Measurements from ENCODE around the gene ARHGEF7.
"Not testable (repeated sequence)": the region's sequence is repeated elsewhere in the genome, so short reads cannot be mapped to it uniquely, and the experiment has no call there.

The ARHGEF7 gene

DNA sequence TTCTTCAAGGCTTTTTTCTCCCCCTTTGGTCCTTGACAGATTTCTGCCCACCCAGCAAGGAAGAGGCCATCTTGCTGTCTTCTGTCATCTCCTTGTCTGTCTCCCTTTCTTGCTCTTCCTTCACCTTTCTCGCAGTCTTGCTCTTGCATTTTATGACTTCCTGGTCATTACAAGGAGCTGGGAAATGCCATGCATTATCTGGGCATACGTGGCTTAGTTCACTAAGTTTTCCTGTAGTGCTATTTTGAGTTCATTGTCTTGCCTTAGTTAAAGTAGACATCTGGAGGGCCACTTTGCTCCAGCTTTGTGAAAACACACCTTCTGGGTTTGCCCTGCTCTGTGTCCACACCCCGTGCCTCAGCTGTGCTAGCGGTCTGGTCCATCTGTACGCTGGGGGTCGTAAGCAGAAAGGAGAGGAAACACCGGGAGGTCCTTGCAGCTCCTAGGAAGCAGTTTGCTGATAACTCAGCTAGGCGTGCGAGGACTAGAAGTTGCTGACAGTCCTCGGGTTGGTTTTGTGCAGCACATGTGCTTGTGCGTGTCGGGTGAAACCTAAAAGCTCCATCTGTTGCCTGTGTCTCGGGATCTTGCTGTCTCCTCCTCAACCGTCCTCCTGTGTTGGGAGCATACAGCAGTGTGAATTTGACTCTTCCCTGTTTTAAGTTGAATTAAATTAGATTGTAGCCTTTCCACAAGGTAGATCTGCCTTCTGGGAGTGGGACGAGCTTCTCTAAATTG lies 59.4 kb downstream of the ARHGEF7 start:
- DNase-seq, result no peak

DNA sequence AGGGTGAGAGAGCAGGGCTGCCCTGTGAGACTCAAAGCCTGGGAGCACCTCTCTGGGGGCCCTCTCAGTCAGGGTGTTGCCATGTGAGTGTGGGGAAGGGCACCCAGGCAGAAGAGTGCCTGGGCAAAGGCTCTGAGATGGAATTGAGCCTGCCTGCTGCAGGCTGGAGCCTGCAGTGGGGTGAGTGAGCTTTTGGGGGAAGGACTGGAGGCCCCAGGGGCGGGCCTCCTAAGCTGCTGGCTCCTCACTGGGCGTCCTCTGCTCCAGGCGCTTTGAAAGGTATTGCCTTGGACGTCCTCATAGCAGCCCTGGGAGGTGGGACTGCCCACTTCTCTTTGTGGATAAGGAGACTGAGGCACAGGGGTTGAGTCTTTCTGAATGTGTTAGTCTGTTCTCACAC lies 60.3 kb downstream of the ARHGEF7 start:
- no peak for DNase-seq

DNA sequence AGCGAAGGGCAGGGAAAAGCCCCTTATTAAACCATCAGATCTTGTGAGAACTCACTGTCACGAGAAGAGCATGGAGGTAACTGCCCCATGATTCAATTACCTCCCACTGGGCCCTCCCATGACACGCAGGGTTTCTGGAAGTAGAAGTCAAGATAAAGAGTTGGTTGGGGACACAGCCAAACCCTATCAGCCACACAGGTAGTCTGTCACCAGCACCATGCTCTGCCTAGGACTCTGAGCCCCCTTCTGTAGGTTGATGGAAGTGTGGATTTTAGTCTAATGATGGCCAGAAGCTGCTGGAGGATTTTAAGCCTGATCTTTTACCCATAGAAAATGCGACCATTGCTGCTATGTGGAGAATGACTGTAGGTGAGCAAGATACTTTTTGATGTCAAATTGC lies 60.8 kb downstream of the ARHGEF7 start:
- no peak for DNase-seq

DNA sequence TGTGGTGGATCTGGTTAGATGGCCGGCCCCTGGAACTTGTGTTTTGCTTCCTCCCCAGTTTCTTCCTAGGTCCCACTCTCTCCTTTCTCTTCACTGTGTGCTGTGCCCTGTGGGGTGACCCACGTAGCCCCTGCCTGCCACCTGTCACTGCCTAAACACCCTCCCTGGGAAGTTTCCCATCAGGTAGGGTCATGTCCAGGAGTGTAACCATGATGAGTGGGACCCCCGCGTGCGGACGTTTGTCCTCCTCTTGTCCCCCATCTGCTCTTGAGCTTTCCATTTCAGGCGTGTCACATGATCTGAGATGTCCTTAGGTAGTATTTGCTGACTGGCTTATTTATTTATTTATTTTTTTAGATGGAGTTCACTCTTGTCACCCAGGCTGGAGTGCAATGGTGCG lies 61.3 kb downstream of the ARHGEF7 start:
- DNase-seq, result no peak

DNA sequence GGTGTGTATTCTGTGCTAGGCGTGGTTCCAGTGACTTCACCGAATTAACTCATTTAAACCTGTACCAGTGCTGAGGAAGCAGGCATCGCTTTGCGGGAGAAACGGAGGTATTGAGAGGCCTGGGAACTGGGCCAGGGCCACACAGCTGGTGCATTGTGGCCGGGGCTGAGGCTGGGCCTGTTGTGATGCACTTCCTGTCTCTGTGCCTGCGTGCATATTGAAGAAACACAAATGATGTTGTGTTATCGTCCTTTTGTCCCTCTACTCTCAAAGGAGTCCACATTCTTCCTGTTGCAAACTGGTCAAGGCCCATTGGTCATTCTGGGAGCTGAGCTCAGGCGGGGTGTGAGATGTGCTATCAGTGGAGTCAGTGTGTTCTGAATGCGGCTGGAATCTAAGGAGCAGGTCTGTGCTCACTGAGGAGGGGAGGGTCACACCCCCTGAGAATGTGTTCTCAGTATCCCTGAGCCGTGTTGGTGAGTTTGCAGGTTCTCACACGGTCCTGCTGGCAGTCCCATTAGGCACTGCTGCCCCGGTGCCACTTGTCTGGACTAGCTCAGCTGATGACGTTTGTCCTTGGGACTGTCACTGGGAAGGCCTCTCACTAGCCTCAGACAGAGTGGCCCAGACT lies 62.1 kb downstream of the ARHGEF7 start:
- no peak for DNase-seq

DNA sequence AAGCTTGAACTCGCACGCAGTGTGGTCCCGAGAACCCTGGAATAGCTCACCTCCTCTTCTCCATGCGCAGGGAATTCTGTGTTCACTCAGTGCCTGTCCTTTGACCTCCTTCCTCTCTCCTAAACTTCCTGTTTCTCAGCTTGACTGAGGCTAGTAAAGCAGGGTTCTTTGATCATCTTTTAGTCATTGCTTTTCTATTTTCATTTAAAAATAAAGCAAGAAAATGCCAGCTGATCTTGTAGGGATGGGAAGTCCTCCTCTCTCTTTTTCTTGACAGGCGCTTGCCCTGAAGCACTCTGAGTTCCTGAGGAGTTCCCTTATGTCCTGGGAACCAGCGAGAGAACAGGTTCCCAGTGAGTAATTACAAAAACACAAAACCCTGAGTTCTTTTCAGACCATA lies 62.8 kb downstream of the ARHGEF7 start:
- no peak for DNase-seq

DNA sequence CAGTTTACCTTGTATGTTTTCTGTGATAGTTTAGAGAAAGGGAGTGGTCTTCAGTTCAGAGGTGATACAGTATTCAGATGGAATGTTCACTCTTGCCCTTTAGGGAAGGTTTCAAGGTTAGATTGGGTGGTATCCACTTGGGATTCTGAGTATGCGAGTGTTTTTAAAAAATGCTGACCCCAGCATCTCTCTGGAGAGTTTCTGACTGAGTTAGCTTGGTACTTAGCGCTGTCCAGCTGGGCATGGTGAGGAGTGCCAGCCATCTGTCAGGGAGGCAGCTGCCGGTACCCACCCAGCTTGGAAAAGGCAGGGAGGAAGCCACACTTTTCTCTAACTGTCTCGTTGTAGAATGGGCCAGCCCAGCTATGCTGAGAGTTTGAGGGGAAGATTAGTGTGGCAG lies 63.3 kb downstream of the ARHGEF7 start:
- no peak for DNase-seq

DNA sequence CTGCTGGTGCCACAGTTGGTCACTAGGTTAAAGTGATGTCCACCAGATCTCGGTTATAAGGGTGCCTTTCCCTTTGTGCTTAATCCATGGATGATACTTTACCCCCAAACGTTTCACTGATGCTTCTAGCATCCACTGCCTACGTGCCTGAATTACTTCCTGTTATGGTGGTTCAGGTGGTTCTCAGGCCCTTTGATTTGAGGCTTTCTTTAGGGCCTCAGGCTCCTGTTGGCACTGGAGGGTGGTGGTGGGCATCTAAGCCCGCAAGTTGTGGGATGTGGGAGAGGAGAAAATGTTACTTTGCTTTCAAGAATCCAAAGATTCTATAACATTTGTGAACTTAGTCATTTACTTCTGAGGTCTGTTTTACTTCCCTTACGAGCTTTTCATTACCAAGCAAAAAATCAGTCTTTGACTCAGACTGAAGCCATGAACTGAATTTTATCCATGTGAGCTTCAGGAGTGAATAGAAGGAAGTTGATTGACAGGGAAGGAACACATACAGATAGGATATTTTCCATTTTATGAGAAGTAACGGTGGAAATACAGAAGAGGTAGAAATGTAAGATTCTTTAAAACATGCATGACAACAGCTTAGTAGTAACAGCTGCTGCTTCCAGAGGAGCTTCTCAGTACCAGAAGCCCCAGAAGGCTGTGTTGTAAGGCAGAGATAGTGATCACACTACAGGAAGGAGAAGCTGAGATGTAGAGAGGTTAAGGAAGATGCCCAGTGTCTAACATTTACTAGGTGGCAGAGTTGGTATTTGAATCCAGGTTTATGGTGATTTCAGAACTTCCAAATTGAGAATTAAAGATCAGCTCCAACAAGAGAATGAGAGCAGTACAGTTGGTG lies 65.0 kb downstream of the ARHGEF7 start:
- no peak for DNase-seq

DNA sequence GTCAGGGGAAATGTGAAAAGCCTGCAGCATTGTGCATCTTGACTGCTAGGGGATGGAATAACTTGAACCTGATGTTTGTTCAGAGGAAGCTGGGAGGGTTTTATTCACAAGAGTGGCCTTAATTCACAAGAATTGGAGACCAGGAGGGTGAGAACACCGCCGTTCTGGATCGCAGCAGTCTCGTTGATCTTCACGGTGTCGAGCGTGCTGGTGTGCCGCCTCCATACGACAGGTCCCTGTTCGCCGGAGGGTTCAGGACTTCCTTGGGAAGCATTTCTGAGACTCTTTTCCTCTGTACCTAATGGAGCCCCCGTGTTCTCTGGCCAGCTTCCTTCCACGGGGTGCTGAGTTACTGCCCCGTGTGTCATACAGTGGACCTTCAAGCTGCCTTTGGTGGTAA lies 66.9 kb downstream of the ARHGEF7 start:
- DNase-seq, result no peak

DNA sequence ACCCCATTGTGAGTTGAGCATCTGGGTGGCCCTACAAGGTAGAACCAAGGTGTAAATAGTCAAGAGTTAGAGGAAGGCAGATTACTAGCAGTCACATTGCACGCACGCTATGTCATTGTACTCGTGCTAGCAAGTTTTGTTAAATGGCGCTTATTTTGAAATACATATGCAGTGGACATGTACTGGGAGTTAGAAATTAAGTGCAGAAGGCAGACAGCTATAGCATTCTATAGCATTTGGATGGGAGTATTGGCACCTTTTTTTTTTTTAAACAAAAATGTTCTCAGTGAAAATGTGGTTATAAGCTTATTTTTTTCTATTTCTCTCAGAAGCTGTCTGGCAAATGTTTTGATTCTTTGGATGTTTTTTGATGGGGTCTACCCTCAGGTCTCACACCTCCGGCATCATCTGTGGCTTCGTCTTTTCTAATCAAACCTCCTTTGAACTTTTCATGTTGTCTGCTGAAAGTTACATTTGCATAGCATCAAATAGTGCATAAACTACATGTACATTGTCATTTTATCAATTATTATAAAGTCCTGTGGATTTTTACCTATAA lies 68.1 kb downstream of the ARHGEF7 start:
- no peak for DNase-seq

DNA sequence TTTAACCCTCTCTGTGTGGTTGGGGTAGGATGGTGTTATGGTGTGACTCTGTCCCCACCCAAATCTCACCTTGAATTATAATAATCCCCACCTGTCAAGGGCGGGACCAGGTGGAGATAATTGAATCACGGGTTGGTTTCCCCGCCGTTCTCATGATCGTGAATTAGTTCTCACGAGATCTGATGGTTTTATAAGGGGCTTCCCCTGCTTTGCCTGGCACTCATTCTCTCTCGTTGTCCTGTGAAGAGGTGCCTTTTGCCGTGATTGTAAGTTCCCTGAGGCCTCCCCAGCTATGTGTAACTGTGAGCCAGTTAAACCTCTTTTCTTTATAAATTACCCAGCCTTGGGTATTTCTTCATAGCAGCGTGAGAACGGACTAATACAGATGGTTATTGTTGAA lies 68.8 kb downstream of the ARHGEF7 start:
- no peak for DNase-seq

DNA sequence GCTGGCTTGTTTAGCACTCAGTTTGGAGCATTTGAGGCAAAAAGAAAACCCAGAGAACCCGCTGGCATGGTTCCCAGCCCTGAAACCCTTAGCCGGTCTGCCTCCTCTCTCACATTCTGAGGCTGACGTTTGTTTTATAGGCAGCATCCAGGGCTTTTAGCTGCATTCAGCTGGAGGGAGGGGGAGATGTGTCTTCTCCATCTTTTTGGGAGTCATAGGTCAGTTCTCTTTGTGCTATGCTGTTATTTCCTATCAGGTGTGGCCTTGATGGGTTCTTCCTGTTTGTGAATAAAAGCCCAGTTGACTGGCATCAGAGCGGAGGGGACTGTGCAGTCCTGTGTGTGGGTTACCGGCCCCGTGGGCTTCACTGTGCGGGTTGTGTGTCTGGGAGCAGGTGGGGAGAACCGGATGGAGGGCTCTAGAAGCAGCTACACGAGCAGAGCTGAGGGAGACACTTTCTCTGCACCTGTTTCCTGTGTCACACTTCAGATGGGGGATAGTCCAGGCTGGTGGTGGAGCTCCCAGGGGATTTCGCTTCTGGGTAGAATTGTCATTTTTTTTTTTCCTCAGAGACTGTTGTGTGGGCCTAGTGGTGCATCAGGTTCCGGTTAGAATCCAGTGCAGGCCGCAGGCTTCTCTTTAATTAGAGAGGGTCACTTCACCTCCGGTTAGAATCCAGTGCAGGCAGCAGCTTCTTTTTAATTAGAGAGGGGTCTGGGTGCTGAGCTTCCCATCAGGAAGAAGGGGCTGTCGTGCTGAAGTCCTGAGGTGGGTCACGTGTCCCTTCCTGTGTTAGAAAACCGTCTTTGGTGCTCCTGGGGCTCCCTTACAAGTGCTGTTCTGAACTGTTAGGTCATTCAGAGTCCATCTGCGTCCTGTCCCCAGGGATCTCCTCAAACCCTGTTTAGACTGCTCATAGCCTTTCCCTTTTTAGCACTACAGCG lies 69.6 kb downstream of the ARHGEF7 start:
- peak; percentile 11 for DNase-seq

DNA sequence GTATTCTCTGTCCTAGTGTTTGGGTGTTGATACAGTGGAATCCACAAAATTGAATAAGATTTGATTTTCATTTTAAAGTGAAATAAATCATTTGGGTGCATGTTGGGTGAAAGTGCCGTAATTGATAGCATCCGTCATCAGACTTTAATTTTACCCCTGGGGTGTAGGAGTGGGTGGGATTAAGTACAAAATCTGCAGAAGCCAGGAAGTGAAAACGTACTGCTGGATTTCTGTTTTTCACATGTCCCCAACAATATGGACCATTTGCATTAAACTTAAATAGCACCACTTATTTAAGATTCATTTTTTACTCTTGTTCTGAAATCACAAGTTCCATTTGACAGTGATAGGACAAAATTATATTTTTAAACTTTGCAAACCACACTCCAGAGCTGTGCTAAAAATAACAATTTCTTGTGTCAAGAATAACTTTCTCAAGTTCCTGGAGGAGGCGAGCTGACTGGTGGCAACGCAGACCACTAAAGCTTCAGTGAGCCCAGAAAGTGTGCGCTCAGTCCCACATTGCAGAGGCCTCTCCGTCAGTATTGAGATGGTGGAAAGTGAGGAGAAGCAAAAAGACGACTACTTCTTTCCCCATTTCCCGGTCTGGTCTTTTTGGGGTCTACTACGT lies 71.3 kb downstream of the ARHGEF7 start:
- DNase-seq, result no peak

DNA sequence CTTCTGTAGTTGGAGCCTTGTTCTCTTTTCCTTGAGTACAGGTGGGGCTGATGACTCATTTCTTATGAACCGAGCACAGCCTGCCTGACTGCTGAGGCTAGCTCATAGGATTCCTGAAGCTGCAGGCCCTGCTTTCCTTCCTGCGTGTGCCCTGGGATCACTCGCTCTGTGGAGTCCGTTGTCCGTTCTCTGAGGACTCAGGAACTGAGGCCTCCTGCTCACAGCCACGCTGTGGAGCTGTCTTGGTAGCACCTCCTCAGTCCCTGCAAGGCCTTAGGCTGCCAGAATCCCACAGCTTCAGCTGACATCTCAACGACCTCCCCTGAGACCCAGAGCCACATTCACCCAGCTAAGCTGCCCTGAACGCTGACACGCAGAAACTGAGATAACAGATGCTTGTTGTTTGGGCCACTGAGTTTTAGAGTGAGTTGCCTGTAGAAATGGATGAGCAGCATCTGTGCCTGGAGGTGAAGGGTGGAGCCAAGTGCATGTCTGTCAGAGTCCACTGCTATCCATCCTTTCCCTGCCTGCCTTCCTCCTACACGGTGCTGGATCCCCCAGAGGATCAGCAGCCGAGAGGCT lies 72.9 kb downstream of the ARHGEF7 start:
- no peak for DNase-seq

DNA sequence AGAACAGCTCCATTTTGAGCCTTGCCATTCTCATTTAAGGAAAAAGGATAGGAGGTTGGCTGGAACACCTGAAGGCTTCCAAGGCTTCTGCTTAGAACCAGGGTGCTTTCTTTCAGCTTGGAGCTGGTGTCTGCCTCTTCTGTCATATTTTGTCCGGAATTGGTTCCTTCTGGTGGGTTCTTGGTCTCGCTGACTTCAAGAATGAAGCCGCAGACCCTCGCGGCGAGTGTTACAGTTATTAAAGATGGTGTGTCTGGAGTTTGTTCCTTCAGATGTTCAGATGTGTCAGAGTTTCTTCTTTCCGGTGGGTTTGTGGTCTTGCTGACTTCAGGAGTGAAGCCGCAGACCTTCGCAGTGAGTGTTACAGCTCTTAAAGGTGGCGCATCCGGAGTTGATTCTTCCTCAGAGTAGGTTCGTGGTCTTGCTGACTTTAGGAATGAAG lies 74.0 kb downstream of the ARHGEF7 start:
- not testable (repeated sequence) for DNase-seq

DNA sequence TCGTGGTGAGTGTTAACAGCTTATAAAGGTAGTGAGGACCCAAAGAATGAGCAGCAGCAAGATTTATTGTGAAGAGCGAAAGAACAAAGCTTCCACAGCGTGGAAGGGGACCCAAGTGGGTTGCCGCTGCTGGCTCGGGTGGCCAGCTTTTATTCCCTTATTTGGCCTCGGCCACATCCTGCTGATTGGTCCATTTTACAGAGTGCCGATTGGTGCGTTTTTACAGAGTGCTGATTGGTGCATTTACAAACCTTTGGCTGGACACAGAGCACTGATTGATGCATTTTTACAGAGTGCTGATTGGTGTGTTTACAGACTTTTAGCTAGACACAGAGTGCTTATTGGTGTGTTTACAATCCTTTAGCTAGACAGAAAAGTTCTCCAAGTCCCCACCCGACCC lies 74.4 kb downstream of the ARHGEF7 start:
- DNase-seq, result not testable (repeated sequence)

DNA sequence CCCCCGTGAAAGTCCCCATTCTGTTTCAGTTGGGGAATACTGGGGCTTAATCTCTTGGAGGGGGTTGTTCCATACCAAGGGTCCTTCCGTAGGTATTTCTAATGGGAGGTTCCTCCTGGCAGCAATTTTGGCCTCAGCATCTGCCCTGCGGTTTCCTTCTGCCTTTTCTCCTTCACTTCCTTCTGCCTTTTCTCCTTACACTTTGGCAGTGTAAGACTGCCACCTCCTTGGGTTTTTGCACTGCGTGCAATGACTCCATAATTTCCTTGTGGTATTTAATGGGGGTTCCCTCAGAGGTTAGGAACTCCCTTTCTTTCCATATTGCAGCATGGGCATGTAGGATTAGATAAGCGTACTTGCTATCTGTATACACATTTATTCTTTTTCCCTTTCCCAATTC lies 78.1 kb downstream of the ARHGEF7 start:
- DNase-seq, result not testable (repeated sequence)

DNA sequence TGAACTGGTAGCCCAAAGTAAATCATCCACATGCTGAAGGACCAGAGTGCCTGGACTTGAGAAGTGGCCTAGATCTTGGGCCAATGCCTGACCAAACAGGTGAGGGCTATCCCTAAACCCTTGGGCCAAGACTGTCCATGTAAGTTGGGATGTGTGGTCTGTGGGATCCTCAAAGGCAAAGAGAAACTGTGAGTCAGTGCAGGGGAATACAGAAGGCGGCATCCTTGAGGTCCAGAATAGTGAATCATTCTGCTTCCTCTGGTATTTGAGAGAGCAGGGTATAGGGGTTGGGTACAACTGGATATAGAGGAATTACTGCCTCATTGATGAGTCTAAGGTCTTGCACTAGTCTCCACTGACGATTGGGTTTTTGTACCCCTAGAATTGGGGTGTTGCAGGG lies 79.5 kb downstream of the ARHGEF7 start:
- not testable (repeated sequence) for DNase-seq

DNA sequence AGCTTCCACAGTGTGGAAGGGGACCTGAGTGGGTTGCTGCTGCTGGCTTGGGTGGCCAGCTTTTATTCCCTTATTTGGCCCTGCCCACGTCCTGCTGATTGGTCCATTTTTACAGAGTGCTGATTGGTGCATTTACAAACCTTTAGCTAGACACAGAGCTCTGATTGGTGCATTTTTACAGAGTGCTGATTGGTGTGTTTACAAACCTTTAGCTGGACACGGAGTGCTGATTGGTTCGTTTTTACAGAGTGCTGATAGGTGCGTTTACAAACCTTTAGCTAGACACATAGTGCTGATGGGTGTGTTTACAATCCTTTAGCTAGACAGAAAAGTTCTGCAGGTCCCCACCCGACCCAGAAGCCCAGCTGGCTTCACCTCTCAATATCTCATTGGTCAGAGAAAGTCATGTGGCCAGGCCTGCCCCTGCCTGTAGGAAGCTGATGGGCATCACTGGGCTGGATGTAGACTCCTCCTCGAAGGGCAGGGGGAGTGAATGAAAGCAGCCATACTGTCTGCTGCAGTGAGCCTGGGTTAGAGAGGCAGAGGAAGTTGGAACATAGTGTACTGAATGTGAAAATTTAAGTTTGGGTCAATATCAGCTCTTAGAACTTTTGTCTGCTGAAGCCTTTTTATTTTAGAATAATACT lies 83.7 kb downstream of the ARHGEF7 start:
- DNase-seq, result not testable (repeated sequence)

DNA sequence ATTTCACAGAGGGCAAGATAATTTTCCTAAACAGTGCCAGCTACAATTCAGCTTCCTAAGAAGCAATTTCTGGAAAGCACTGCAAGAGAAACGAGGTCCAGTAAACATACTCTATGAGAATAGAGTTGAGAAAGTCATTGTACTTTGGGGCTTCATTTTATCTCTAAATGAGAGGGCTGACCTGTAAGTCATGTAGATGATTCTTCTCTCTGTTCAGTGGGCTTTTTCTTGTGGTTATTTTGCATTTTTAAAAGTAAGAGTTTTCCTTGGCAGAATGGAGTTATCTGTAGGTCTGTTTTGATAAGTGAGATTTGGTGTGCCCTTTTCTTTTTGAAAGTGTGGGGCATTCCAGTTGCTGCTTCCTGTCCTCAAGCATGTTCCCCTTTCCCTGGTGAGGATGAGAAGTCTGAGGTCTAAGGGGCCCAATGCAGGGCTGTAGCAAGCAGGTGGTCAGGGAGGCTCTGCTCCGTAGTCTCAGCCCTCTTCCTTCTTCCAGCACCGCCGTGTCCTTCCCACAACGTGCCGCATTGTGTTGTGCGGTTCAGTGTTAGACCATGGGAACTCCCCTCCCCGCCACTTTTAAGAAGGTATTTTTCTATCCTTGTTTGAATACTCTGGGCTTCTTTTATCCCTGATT lies 86.3 kb downstream of the ARHGEF7 start:
- DNase-seq, result no peak
